Panc1 (cell line): ENCODE measurements around the gene DAPK2. TPM values are rescaled to one million over a fixed set of nuclear protein-coding genes. Genes with fewer than 3 reads are reported as not detected.

ENCODE experiments used
- ATAC-seq: fragments of 200-7000 bp; cut with Tn5 transposase; 2 replicates; pipeline ENCODE4 v1.9.1; 2020; ENCODE audit warnings: mild to moderate bottlenecking, moderate library complexity
- BruUV-seq: library from RNA; stranded (reverse); fragments of 400-500 nt; replicated peaks from 2 replicates; lab custom pipeline; 2021; lab: Mats Ljungman, UMichigan
- CTCF ChIA-PET: fragments of 300-600 bp; sonication (Branson Sonifier 250); formaldehyde crosslinking; loops from one replicate; lab custom pipeline; 2022; ENCODE audit warnings: antibody characterized with exemption; lab: Charles Lee
- POLR2A ChIA-PET: fragments of 300-600 bp; sonication (Branson Sonifier 250); formaldehyde crosslinking; loops from one replicate; lab custom pipeline; 2022; ENCODE audit warnings: antibody characterized with exemption; lab: Charles Lee
- DNase-seq: peaks from one replicate; pipeline ENCODE4 v3.0.0-alpha.2; 2010; ENCODE audit warnings: low read depth, low spot score
- H3K27ac ChIP-seq: 2 replicates; pipeline ENCODE4 v1.5.1; 2011; ENCODE audit warnings: mild to moderate bottlenecking, low read length, inconsistent platforms
- H3K27me3 ChIP-seq: fragments of 200-500 bp; sonication (Bioruptor generic); 2 replicates; pipeline ENCODE4 v1.6.0; 2014; ENCODE audit warnings: low read length, inconsistent platforms; ENCODE audit not compliant: control insufficient read depth, insufficient read depth
- H3K36me3 ChIP-seq: fragments of 200-500 bp; sonication (Bioruptor generic); 2 replicates; pipeline ENCODE4 v1.5.1; 2014; ENCODE audit warnings: inconsistent platforms, mild to moderate bottlenecking, low read length, moderate library complexity; ENCODE audit not compliant: control insufficient read depth, insufficient read depth
- H3K4me1 ChIP-seq: 2 replicates; pipeline ENCODE4 v1.5.1; 2011; ENCODE audit warnings: inconsistent platforms, mild to moderate bottlenecking, low read length, moderate library complexity; ENCODE audit not compliant: control insufficient read depth, insufficient read depth
- H3K4me3 ChIP-seq, 2 experiments: 2 replicates each; pipeline ENCODE4 v1.5.1; 2011 to 2012; ENCODE audit warnings: low read depth in 2 of 2, low read length in 2 of 2, mild to moderate bottlenecking in 2 of 2, inconsistent platforms in 1 of 2, moderate library complexity in 1 of 2
- H3K9me3 ChIP-seq: fragments of 200-500 bp; sonication (Bioruptor generic); 2 replicates; pipeline ENCODE4 v1.5.1; 2014; ENCODE audit warnings: low read depth, mild to moderate bottlenecking, inconsistent platforms, low read length, moderate library complexity; ENCODE audit not compliant: control insufficient read depth, insufficient read depth
- POLR2AphosphoS5 ChIP-seq: IDR thresholded peaks from 2 replicates; pipeline ENCODE4 v1.6.1; 2012; ENCODE audit warnings: mild to moderate bottlenecking, low read depth, low read length, moderate library complexity
- SIN3A ChIP-seq: IDR thresholded peaks from 2 replicates; pipeline ENCODE4 v1.6.1; 2012; ENCODE audit warnings: low read depth, mild to moderate bottlenecking, low read length, moderate library complexity, borderline replicate concordance; ENCODE audit not compliant: insufficient read depth
- TCF7L2 ChIP-seq: IDR thresholded peaks from 2 replicates; pipeline ENCODE4 v1.6.1; 2011; ENCODE audit warnings: mild to moderate bottlenecking, low read depth, low read length, inconsistent platforms
- in situ Hi-C: cut with HindIII; loops from 2 replicates; pipeline ENCODE4 v1.10.0; 2016; ENCODE audit warnings: low sequenced_read_pairs, low pct_unique_long_range_greater_than_20kb
- intact Hi-C: fragments of 100-400 bp; cut with micrococcal nuclease; formaldehyde crosslinking; loops from one replicate; pipeline ENCODE4 v1.10.0; 2022; ENCODE audit not compliant: unreplicated experiment
- total RNA-seq: library from RNA; stranded (reverse); gene quantifications from one replicate; pipeline ENCODE4 v1.2.1, GENCODE V29; 2021; ENCODE audit not compliant: unreplicated experiment
- TF ChIP-seq, protein P1 (sequence below): fragments of 450-650 bp; IDR thresholded peaks from 2 replicates; pipeline ENCODE4 v1.5.1; 2017; ENCODE audit warnings: mild to moderate bottlenecking
- TF ChIP-seq, protein P2 (sequence below), 2 experiments: IDR thresholded peaks; 2 replicates each; pipeline ENCODE4 v1.6.1; 2011 to 2012; ENCODE audit warnings: low read depth in 2 of 2, control low read depth in 1 of 2, low read length in 1 of 2, mild to moderate bottlenecking in 1 of 2, moderate library complexity in 1 of 2; ENCODE audit not compliant: insufficient read depth in 1 of 2

The DAPK2 gene
- total RNA-seq, 1 experiment from 2014 or later, result 10.2 TPM

DNA sequence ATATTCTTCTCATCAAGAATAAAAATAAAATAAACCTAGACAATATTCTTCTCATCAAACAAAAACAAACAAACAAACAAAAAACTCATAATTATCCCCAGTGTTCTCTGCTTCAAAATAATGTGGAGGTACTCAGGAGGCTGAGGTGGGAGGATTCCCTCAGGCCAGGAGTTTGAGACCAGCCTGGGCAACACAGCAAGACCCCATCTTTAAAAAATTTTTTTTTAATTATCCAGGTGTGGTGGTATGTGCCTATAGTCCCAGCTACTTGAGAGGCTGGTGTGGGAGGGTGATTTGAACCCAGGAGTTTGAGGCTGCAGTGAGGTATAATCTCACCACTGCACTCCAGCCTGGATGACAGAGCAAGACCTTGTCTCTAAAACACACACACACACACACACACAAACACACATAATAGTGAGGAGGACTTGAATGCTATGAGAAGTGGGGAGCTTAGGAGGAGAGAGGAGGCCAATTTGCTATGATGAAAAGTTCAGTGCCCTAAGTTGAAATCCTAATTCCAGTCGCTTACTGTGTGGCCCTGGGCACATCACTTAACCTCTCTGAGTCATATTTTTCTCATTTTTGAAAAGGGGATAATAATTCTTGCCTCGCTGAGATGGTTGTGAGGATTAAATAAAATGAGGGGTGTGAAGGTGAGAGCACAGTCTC is 176.8 kb downstream of the DAPK2 start:
- ChIA-PET CTCF (no interaction called here), POLR2A (no interaction called here)
- Histone ChIP-seq H3K4me3 (no peak overlapping the region), H3K27me3 (no peaks in the 10 kb centered on the region), H3K27ac (no peak overlapping the region), H3K36me3 (no peaks in the 10 kb centered on the region), H3K4me1 (no peaks in the 10 kb centered on the region), H3K9me3 (no peaks in the 10 kb centered on the region)
- in situ Hi-C loops (no loop called here), intact Hi-C loops (no loop called here)
- ATAC-seq (no peak), DNase-seq (no peak)
- TF ChIP-seq POLR2AphosphoS5 (no peak), TCF7L2 (no peak), SIN3A (no peak)
- TF ChIP-seq, protein P1, sequence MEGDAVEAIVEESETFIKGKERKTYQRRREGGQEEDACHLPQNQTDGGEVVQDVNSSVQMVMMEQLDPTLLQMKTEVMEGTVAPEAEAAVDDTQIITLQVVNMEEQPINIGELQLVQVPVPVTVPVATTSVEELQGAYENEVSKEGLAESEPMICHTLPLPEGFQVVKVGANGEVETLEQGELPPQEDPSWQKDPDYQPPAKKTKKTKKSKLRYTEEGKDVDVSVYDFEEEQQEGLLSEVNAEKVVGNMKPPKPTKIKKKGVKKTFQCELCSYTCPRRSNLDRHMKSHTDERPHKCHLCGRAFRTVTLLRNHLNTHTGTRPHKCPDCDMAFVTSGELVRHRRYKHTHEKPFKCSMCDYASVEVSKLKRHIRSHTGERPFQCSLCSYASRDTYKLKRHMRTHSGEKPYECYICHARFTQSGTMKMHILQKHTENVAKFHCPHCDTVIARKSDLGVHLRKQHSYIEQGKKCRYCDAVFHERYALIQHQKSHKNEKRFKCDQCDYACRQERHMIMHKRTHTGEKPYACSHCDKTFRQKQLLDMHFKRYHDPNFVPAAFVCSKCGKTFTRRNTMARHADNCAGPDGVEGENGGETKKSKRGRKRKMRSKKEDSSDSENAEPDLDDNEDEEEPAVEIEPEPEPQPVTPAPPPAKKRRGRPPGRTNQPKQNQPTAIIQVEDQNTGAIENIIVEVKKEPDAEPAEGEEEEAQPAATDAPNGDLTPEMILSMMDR, result no peak
- TF ChIP-seq, protein P2, sequence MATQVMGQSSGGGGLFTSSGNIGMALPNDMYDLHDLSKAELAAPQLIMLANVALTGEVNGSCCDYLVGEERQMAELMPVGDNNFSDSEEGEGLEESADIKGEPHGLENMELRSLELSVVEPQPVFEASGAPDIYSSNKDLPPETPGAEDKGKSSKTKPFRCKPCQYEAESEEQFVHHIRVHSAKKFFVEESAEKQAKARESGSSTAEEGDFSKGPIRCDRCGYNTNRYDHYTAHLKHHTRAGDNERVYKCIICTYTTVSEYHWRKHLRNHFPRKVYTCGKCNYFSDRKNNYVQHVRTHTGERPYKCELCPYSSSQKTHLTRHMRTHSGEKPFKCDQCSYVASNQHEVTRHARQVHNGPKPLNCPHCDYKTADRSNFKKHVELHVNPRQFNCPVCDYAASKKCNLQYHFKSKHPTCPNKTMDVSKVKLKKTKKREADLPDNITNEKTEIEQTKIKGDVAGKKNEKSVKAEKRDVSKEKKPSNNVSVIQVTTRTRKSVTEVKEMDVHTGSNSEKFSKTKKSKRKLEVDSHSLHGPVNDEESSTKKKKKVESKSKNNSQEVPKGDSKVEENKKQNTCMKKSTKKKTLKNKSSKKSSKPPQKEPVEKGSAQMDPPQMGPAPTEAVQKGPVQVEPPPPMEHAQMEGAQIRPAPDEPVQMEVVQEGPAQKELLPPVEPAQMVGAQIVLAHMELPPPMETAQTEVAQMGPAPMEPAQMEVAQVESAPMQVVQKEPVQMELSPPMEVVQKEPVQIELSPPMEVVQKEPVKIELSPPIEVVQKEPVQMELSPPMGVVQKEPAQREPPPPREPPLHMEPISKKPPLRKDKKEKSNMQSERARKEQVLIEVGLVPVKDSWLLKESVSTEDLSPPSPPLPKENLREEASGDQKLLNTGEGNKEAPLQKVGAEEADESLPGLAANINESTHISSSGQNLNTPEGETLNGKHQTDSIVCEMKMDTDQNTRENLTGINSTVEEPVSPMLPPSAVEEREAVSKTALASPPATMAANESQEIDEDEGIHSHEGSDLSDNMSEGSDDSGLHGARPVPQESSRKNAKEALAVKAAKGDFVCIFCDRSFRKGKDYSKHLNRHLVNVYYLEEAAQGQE (IDR thresholded peaks at IDR 0.05; ENCODE audit: insufficient read depth in 1 of 2, low read depth in 2 of 2, low read length in 1 of 2), result no peak
- no TSS peak for BruUV-seq

DNA sequence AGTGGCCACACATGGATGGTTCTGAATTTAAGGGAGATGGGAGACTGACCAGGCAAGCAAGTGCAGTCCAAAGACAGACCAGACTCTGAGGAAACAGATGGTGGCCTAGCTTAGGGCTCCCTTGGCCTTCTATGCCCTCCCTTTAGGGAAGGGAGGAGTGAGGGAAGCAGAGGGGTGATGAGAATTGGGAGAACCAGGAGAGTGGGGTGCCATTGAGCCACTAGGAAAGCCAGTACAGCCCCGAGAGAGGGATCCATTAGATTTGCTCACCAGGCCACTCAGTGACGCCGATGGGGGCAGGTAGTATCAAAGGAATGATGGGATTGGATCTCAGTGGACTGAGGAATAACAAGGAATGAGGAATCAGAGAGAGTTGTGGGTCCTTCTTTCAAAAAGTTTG is 182.1 kb downstream of the DAPK2 start:
- intact Hi-C loops, result no loop called here
- ATAC-seq (no peak), DNase-seq (no peak)
- in situ Hi-C loops, result no loop called here
- TF ChIP-seq, protein P1, result no peak
- TF ChIP-seq SIN3A, result no peak
- TF ChIP-seq TCF7L2, result no peak
- TF ChIP-seq POLR2AphosphoS5, result no peak
- TF ChIP-seq, protein P2 (IDR thresholded peaks at IDR 0.05; ENCODE audit: insufficient read depth in 1 of 2, low read depth in 2 of 2, low read length in 1 of 2), result no peak
- Histone ChIP-seq H3K4me3 (no peak overlapping the region), H3K36me3 (no peaks in the 10 kb centered on the region), H3K4me1 (no peaks in the 10 kb centered on the region), H3K9me3 (no peaks in the 10 kb centered on the region), H3K27ac (no peak overlapping the region), H3K27me3 (no peaks in the 10 kb centered on the region)
- CTCF ChIA-PET, result no interaction called here
- BruUV-seq, result no TSS peak
- POLR2A ChIA-PET, result no interaction called here
